Adrenal gland (tissue), 12 donors: ENCODE results near the gene HEMGN. TPM values are rescaled to one million over a fixed set of nuclear protein-coding genes. Genes with fewer than 3 reads are reported as not detected.

Experiments
- DNase-seq, 7 donors: peaks; one replicate each; pipeline ENCODE4 v3.0.0-alpha.2; 2019 to 2020
- H3K27ac ChIP-seq, 5 donors: fragments of 200-600 bp; sonication (generic) in 4 of 5; 1 replicate in 3 of 5; 2 replicates in 2 of 5; pipeline versions ENCODE4 v1.5.1 to v1.8.0; 2016 to 2020; ENCODE audit warnings: mild to moderate bottlenecking in 1 of 5
- H3K27me3 ChIP-seq: fragments of 200-600 bp; 2 replicates; pipeline ENCODE4 v1.8.0; 2021
- H3K36me3 ChIP-seq, 2 donors: fragments of 200-600 bp; replicated peaks in 1 of 2; 1 replicate in 1 of 2; 2 replicates in 1 of 2; pipeline versions ENCODE4 v1.5.1 to v1.8.0; 2018 to 2022
- H3K4me1 ChIP-seq, 2 donors: fragments of 200-600 bp; replicated peaks in 1 of 2; 1 replicate in 1 of 2; 2 replicates in 1 of 2; pipeline versions ENCODE4 v1.5.1 to v1.8.0; 2018 to 2021
- H3K4me3 ChIP-seq, 4 donors: fragments of 200-600 bp; sonication (generic) in 3 of 4; one replicate each; pipeline ENCODE4 v1.5.1; 2016 to 2018
- H3K9me3 ChIP-seq, 3 donors: fragments of 200-600 bp; sonication (generic) in 1 of 3; replicated peaks in 1 of 3; 1 replicate in 2 of 3; 2 replicates in 1 of 3; pipeline versions ENCODE4 v1.5.1 to v1.8.0; 2016 to 2021
- CTCF ChIP-seq, 6 experiments: fragments of 450-650 bp in 4 of 6; fragments of 200-600 bp in 2 of 6; sonication (generic) in 1 of 6; IDR thresholded peaks; 1 replicate in 5 of 6; 2 replicates in 1 of 6; pipeline versions ENCODE4 v1.5.1 to v1.8.0; 2016 to 2021; ENCODE audit warnings: antibody characterized with exemption in 6 of 6, mild to moderate bottlenecking in 2 of 6, moderate library complexity in 1 of 6
- POLR2A ChIP-seq, 2 donors: fragments of 450-650 bp; IDR thresholded peaks; one replicate each; pipeline ENCODE4 v1.6.1; 2017; ENCODE audit warnings: antibody characterized with exemption in 2 of 2, mild to moderate bottlenecking in 2 of 2, moderate library complexity in 1 of 2
- WGBS, 4 donors: extraction: QIAGEN DNeasy Blood & Tissue Kit in 2 of 4; methylation state at CpG; one replicate each; pipeline versions ENCODE4 v1.1.5 to v1.1.7; 2013 to 2017; 5-methylcytosine and 5-hydroxymethylcytosine counted together
- intact Hi-C, 2 donors: fragments of 100-400 bp; cut with DNase I; formaldehyde crosslinking; loops; one replicate each; pipeline versions ENCODE4 v1.14.1 to v1.15.0; 2022 to 2023
- polyA plus RNA-seq, 3 donors: library from polyadenylated mRNA; stranded (reverse); fragments of 200-250 nt in 2 of 3; fragments of 350-450 nt in 1 of 3; fragmentation: Illumina TruSeq in 1 of 3; extraction: RNeasy Lipid Tissue Mini Kit (QIAGEN cat#74804) in 1 of 3; gene quantifications; one replicate each; pipeline ENCODE4 v1.2.3, GENCODE V29; 2013 to 2014
- total RNA-seq, 9 donors: library from RNA; depleted of rRNA in 4 of 9; stranded (reverse); fragments of >200 nt in 4 of 9; fragments of 120-200 nt in 1 of 9; fragmentation: NEBNext Ultra II Directional in 1 of 9; extraction: Animal tissue kit (Norgen Biotek cat#: 25700) in 1 of 9; gene quantifications; one replicate each; pipeline versions ENCODE4 v1.1.0 to v1.2.4, GENCODE V29; 2013 to 2023
- donor health status: healthy with polysubstance abuse.
- donor health status: Bipolar disorder and iron deficiency.
- donor health status: DM: yes; HTN: yes; CAD: no.
- donor health status: DM: no; HTN: no; CAD: no.
- donor health status: DM: no; HTN: no; CAD: no.
- donor health status: DM: yes; HTN: yes; CAD: no.

The HEMGN gene
- total and polyA plus RNA-seq, 12 donors, result 0.22 to 10.0 (median 0.23) TPM; not detected in 9

GRCh38 chr9:97984188-97985057 lies 46.5 kb upstream of the HEMGN start:
- intact Hi-C loops, result loop anchor here in 1 of 2 donors (10.0 kb wide), 1 partner anchor 50 kb away; no protein-coding TSS in a partner anchor
- peaks cover 5 to 33% of the 10 kb centered on the region in 2 donors for H3K4me1 ChIP-seq
- peak overlapping the region; percentile 69 to 98 (median 95) for H3K27ac ChIP-seq
- no peaks in the 10 kb centered on the region for H3K27me3 ChIP-seq
- peak; percentile 84 to 90 (median 86) for DNase-seq
- TF ChIP-seq CTCF (IDR thresholded peaks at IDR 0.05) (peak in 2 of 6 experiments; percentile 5 to 20), POLR2A (IDR thresholded peaks at IDR 0.05) (peak; percentile 27 to 83)
- H3K4me3 ChIP-seq, result peak overlapping the region; percentile 90 to 99 (median 94)
- no peaks in the 10 kb centered on the region for H3K36me3 ChIP-seq
- H3K9me3 ChIP-seq, result no peaks in the 10 kb centered on the region
- 0 to 2% (median 0%) methylated on average over 4 to 116 of the region's 116 CpGs for WGBS, 4 donors

DNA sequence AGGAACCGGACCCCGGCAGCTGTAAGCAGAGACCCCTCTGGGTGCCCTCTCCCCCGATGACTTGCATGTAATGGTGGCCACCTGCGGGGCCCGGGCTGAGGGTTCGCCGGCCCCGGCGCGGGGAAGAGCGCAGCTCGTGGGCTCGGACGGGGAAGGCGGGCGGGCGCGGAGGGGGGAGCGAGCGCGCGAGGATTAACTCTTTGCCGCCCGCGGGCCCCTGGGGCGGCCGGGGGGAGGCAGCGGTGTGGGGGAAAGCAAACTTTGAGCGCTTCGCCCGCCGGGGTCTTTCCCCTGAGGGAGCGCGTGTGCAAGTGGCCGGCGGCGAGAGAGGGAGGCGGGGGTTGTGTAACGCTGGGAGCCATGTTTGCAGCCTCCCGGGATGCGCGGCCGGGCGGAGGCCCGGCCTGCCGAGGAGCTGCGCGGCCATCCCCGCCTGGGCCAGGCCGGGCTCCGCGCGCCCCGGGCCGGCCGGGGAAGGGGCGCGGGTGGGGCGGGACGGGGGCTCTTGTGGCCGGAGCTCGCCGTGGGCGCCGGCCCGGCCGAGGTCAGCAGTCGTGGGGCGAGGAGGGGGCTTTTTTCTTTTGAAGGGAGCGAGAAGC lies 45.7 kb upstream of the HEMGN start:
- H3K9me3 ChIP-seq, result no peaks in the 10 kb centered on the region
- peak overlapping the region; percentile 90 to 99 (median 94) for H3K4me3 ChIP-seq
- DNase-seq, result peak in 6 of 7 donors; percentile 45 to 67 (median 60)
- H3K27me3 ChIP-seq, result no peaks in the 10 kb centered on the region
- TF ChIP-seq POLR2A (IDR thresholded peaks at IDR 0.05) (no peak), CTCF (IDR thresholded peaks at IDR 0.05) (no peak)
- peaks cover 5 to 30% of the 10 kb centered on the region in 2 donors for H3K4me1 ChIP-seq
- peak overlapping the region; percentile 92 to 98 (median 96) for H3K27ac ChIP-seq
- intact Hi-C loops, result loop anchor here in 1 of 2 donors (10.0 kb wide), 1 partner anchor 51 kb away; no protein-coding TSS in a partner anchor
- 0 to 5% (median 1%) methylated on average over 13 to 70 of the region's 70 CpGs for WGBS, 4 donors
- no peaks in the 10 kb centered on the region for H3K36me3 ChIP-seq

DNA sequence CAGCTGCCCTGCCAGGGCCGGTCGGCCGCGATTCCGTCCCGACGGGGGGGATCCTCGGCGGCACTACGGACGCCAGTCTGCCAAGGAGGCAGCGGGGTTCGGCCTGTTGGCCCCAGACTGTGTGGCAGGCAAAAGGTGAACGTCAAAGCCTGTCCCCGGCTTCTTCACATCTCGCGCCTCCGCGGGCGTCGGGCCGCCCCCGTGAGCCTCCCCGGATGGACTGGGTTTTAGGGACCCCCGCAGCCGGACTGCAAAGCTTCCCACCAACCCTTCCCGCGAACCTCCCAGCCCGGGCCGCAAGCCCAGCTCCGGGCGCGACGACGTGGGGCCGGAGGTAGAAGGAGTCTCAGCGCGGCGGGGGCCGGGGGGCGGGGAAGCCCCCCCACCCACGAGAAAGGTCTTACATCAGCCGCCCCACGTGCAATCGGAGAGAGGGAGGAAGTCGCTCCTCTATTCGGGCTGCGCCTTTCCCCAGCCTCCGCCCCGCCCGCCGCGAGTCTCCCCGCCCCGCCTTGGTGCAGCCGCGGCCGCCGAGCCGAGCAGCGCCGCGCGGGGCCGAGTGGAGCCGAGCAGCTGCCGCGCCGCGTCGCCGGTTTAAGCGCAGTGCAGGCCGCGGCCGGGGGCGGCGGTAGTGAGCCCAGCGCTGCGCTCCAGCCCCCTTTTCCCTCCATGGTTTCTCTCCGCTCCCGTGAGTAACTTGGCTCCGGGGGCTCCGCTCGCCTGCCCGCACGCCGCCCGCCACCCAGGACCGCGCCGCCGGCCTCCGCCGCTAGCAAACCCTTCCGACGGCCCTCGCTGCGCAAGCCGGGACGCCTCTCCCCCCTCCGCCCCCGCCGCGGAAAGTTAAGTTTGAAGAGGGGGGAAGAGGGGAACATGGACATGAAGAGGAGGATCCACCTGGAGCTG lies 45.0 kb upstream of the HEMGN start, which contains the start of gene ANP32B:
Gene ANP32B, plus strand, starts transcription at position 659 of the 906 bp plus-strand sequence. Its CDS starts 215 bp downstream, at position 874.
- peak; percentile 86 to 91 (median 88) for DNase-seq
- TF ChIP-seq CTCF (IDR thresholded peaks at IDR 0.05) (peak; percentile 37 to 97 (median 74)), POLR2A (IDR thresholded peaks at IDR 0.05) (peak in 1 of 2 donors; percentile 43)
- peaks cover 5 to 22% of the 10 kb centered on the region in 2 donors for H3K4me1 ChIP-seq
- intact Hi-C loops, result loop anchor here in 1 of 2 donors (10.0 kb wide), 1 partner anchor 52 kb away; no protein-coding TSS in a partner anchor
- no peaks in the 10 kb centered on the region for H3K36me3 ChIP-seq
- peak within 1 kb of the TSS; percentile 90 to 99 (median 94) for H3K4me3 ChIP-seq
- no peaks in the 10 kb centered on the region for H3K9me3 ChIP-seq
- no peaks in the 10 kb centered on the region for H3K27me3 ChIP-seq
- peak within 1 kb of the TSS; percentile 92 to 98 (median 96) for H3K27ac ChIP-seq
- WGBS, 4 donors, result 0 to 1% (median 0%) methylated on average over 2 to 105 of the region's 105 CpGs; no CpG with 5 or more reads in 1 of the 4 donors
